Mesenchymal stem cell (in vitro differentiated cells and primary cell): ENCODE measurements around the gene RNF114.

ENCODE experiments used
- DNase-seq: peaks from one replicate; pipeline ENCODE4 v3.0.0-alpha.2; 2013
- H2AFZ ChIP-seq: one replicate; pipeline ENCODE4 v1.6.1; 2013; ENCODE audit warnings: low read depth, mild to moderate bottlenecking, control low read depth, inconsistent platforms, low read length, moderate library complexity
- H2AK5ac ChIP-seq: 2 replicates; pipeline ENCODE4 v1.6.1; 2013; ENCODE audit warnings: low read length, moderate library complexity, mild to moderate bottlenecking, inconsistent platforms; ENCODE audit not compliant: severe bottlenecking
- H2BK120ac ChIP-seq: one replicate; pipeline ENCODE4 v1.6.1; 2013; ENCODE audit warnings: low read depth, mild to moderate bottlenecking, inconsistent platforms, low read length, moderate library complexity
- H2BK12ac ChIP-seq, 2 experiments: one replicate each; pipeline ENCODE4 v1.6.1; 2013; ENCODE audit warnings: inconsistent platforms in 2 of 2, low read length in 2 of 2, mild to moderate bottlenecking in 2 of 2, moderate library complexity in 2 of 2, control low read depth in 1 of 2
- H2BK15ac ChIP-seq: one replicate; pipeline ENCODE4 v1.6.1; 2013; ENCODE audit warnings: mild to moderate bottlenecking, low read depth, inconsistent platforms; ENCODE audit not compliant: poor library complexity, severe bottlenecking
- H2BK5ac ChIP-seq: 2 replicates; pipeline ENCODE4 v1.6.1; 2013; ENCODE audit warnings: low read depth, mild to moderate bottlenecking, low read length, control low read depth, inconsistent platforms; ENCODE audit not compliant: poor library complexity, severe bottlenecking
- H3K14ac ChIP-seq, 2 experiments: one replicate each; pipeline ENCODE4 v1.6.1; 2013; ENCODE audit warnings: inconsistent platforms in 2 of 2, low read length in 2 of 2, control low read depth in 1 of 2, mild to moderate bottlenecking in 1 of 2, moderate library complexity in 1 of 2
- H3K18ac ChIP-seq, 2 experiments: one replicate each; pipeline ENCODE4 v1.6.1; 2013; ENCODE audit warnings: inconsistent platforms in 2 of 2, low read length in 2 of 2, control low read depth in 1 of 2, low read depth in 1 of 2, mild to moderate bottlenecking in 1 of 2
- H3K23ac ChIP-seq, 2 experiments: one replicate each; pipeline ENCODE4 v1.6.1; 2013; ENCODE audit warnings: inconsistent platforms in 2 of 2, low read length in 2 of 2, mild to moderate bottlenecking in 2 of 2, moderate library complexity in 2 of 2, control low read depth in 1 of 2
- H3K27ac ChIP-seq: 2 replicates; pipeline ENCODE4 v1.5.1; 2013; ENCODE audit warnings: mild to moderate bottlenecking, moderate library complexity, low read length, control low read depth, inconsistent platforms; ENCODE audit not compliant: poor library complexity, severe bottlenecking
- H3K27me3 ChIP-seq, 2 experiments: 2 replicates each; pipeline versions ENCODE4 v1.6.1 to v1.7.0; 2013; ENCODE audit warnings: low read length in 2 of 2, mild to moderate bottlenecking in 2 of 2, moderate library complexity in 2 of 2, control low read depth in 1 of 2, inconsistent platforms in 1 of 2; ENCODE audit not compliant: control insufficient read depth in 1 of 2, insufficient read depth in 1 of 2
- H3K36me3 ChIP-seq, 2 experiments: 2 replicates each; pipeline versions ENCODE4 v1.6.1 to v1.7.0; 2013; ENCODE audit warnings: low read length in 2 of 2, control low read depth in 1 of 2, inconsistent platforms in 1 of 2, low read depth in 1 of 2, mild to moderate bottlenecking in 1 of 2; ENCODE audit not compliant: insufficient read depth in 2 of 2, control insufficient read depth in 1 of 2
- H3K4ac ChIP-seq, 2 experiments: one replicate each; pipeline ENCODE4 v1.6.1; 2013; ENCODE audit warnings: inconsistent platforms in 2 of 2, low read length in 2 of 2, mild to moderate bottlenecking in 2 of 2, moderate library complexity in 2 of 2, control low read depth in 1 of 2, low read depth in 1 of 2
- H3K4me1 ChIP-seq: 2 replicates; pipeline ENCODE4 v1.6.1; 2013; ENCODE audit warnings: low read depth, low read length, control low read depth; ENCODE audit not compliant: control insufficient read depth, insufficient read depth
- H3K4me2 ChIP-seq: 2 replicates; pipeline ENCODE4 v1.6.1; 2013; ENCODE audit warnings: low read length, mild to moderate bottlenecking, inconsistent platforms; ENCODE audit not compliant: poor library complexity, severe bottlenecking
- H3K4me3 ChIP-seq, 2 experiments: 2 replicates each; pipeline versions ENCODE4 v1.5.1 to v1.7.0; 2013; ENCODE audit warnings: low read length in 2 of 2, mild to moderate bottlenecking in 2 of 2, control low read depth in 1 of 2, low read depth in 1 of 2; ENCODE audit not compliant: insufficient read depth in 1 of 2
- H3K79me1 ChIP-seq: replicated peaks from 2 replicates; pipeline ENCODE4 v1.6.1; 2013; ENCODE audit warnings: mild to moderate bottlenecking, control low read depth, low read length, inconsistent platforms; ENCODE audit not compliant: poor library complexity, severe bottlenecking
- H3K9ac ChIP-seq: 2 replicates; pipeline ENCODE4 v1.7.0; 2013; ENCODE audit warnings: mild to moderate bottlenecking, low read length, moderate library complexity
- H3K9me3 ChIP-seq: 2 replicates; pipeline ENCODE4 v1.7.0; 2013; ENCODE audit warnings: mild to moderate bottlenecking, low read length; ENCODE audit not compliant: control insufficient read depth
- H4K8ac ChIP-seq: one replicate; pipeline ENCODE4 v1.6.1; 2013; ENCODE audit warnings: inconsistent platforms, mild to moderate bottlenecking, low read length, moderate library complexity
- H4K91ac ChIP-seq: one replicate; pipeline ENCODE4 v1.6.1; 2013; ENCODE audit warnings: mild to moderate bottlenecking, low read length, inconsistent platforms
- WGBS: methylation state at CpG from one replicate; pipeline ENCODE4 v1.1.7; 2013; ENCODE audit warnings: mixed read lengths; 5-methylcytosine and 5-hydroxymethylcytosine counted together

The RNF114 gene

DNA sequence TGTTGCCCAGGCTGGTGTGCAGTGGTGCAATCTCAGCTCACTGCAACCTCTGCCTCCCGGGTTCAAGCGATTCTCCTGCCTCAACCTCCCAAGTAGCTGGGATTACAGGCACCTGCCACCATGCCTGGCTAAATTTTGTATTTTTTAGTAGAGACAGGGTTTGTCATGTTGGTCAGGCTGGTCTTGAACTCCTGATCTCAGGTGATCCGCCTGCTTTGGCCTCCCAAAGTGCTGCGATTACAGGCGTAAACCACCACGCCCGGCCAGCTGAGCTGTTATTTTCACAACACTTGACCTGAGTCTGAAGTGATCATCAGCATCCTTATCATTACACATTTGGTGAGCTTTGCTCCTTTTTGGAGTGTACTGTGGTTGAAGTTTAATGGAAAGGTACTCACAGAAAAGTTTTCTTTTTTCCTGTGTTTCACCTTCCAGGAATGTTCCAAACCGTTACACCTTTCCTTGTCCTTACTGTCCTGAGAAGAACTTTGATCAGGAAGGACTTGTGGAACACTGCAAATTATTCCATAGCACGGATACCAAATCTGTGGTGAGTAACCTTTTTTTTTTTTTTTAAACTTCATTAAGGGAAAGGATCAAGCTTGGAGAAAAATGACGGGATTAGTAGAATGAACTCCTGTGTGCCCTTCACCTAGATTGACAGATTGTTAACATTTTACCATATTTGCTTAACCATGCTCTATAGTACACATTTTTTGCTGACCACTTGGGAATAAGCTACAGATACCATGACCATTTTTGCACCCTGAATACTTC lies 9.7 kb downstream of the RNF114 start:
- no peak overlapping the region for H3K27ac ChIP-seq
- no peak overlapping the region for H2AK5ac ChIP-seq
- no peak overlapping the region for H4K91ac ChIP-seq
- no peak overlapping the region for H3K4me3 ChIP-seq
- no peak overlapping the region for H2BK5ac ChIP-seq
- no peak overlapping the region for H2AFZ ChIP-seq
- H3K9ac ChIP-seq: no peak overlapping the region
- H3K4ac ChIP-seq: no peak overlapping the region
- peaks cover 11% of the 10 kb centered on the region for H3K79me1 ChIP-seq
- no peak overlapping the region for H3K23ac ChIP-seq
- no peak for DNase-seq
- no peak overlapping the region for H3K18ac ChIP-seq
- H4K8ac ChIP-seq: no peak overlapping the region
- H2BK12ac ChIP-seq: no peak overlapping the region
- H3K27me3 ChIP-seq: no peaks in the 10 kb centered on the region
- no peak overlapping the region for H3K4me2 ChIP-seq
- 100% methylated on average over 5 of the region's 10 CpGs for WGBS
- peaks cover 13% of the 10 kb centered on the region for H3K4me1 ChIP-seq
- no peak overlapping the region for H3K14ac ChIP-seq
- H2BK15ac ChIP-seq: no peak overlapping the region
- H3K9me3 ChIP-seq: no peaks in the 10 kb centered on the region
- H3K36me3 ChIP-seq: peaks cover 40 to 78% of the 10 kb centered on the region in 2 experiments
- H2BK120ac ChIP-seq: no peak overlapping the region

DNA sequence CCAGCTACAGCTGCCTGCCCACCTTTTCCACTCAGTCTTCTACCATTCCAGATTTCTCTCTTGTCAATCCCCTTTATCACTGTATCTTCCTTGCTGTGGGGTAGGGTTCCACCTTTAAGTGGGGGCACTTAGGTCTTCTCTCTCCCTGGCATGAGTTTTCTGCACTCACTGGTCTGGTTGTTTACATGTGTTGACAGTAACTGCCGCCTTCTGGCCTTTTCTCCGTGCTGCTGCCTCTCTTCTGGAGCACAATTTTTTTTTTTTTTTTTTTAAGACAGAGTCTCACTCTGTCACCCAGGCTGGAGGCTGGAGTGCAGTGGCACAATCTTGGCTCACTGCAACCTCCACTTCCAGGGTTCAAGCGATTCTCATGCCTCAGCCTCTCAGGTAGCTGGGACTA lies 12.0 kb downstream of the RNF114 start:
- Histone ChIP-seq H3K27me3 (no peaks in the 10 kb centered on the region), H3K36me3 (peaks cover 40 to 72% of the 10 kb centered on the region in 2 experiments), H3K4me2 (no peak overlapping the region), H3K18ac (no peak overlapping the region), H4K8ac (no peak overlapping the region), H3K4ac (no peak overlapping the region), H3K9ac (peak overlapping the region; percentile 79), H2BK15ac (no peak overlapping the region), H3K4me1 (peaks cover 10% of the 10 kb centered on the region), H4K91ac (no peak overlapping the region), H2AFZ (no peak overlapping the region), H3K23ac (no peak overlapping the region), H3K4me3 (no peak overlapping the region), H2AK5ac (peak overlapping the region; percentile 96), H3K14ac (no peak overlapping the region), H2BK5ac (no peak overlapping the region), H3K9me3 (no peaks in the 10 kb centered on the region), H2BK120ac (no peak overlapping the region), H3K79me1 (peaks cover 19% of the 10 kb centered on the region), H3K27ac (peak overlapping the region; percentile 93), H2BK12ac (no peak overlapping the region)
- peak; percentile 79 for DNase-seq
- 41% methylated on average over 3 of the region's 3 CpGs for WGBS

DNA sequence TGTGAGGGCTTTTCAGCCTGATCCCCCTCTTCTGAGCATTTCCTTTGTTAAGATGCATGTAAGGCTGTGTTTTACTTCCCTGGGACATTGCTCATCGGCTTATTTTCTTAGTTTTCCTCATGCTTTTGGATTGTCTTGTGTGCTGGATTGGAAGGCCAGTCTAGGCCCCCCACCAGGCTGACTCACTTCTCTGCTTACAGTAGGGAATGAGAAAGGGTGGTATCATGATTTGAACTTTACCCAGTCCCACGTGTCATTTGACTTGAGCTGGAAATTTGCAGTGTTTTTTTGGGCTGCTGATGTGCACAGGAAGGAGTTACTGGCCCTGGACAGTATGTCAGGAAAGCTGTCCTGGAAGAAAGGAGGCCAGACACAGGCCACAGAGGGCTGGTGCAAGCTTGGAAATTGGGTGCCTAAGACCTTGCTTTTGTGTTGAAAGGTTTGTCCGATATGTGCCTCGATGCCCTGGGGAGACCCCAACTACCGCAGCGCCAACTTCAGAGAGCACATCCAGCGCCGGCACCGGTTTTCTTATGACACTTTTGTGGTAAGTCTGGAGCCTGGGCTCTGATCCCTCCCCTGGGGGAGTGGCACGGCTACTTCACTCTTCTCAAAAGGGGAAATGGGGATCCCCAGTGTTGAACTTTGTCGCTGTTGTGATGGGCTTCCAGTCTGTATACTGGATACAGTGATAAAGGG lies 12.8 kb downstream of the RNF114 start:
- Histone ChIP-seq H3K23ac (no peak overlapping the region), H3K4me1 (peaks cover 10% of the 10 kb centered on the region)

DNA sequence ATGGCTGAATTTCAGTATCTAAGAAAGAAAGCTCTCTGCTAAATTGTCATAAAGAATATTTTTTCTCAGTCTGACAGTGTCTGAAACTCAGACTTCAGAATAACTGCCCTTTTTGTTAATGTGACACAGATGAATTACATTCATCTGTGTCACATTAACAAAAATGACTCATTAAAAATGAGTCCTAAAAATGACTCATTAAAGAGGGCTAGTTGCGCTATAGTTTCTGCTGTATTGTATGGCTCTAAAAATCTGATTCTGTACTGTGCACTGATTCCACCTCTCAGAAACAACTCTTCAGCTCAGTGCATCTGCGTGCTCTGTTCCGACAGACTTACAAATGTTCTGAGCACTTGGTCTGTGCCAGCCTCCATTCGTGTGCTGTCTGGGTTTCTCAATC lies 15.0 kb downstream of the RNF114 start:
- H3K36me3 ChIP-seq: peaks cover 57 to 76% of the 10 kb centered on the region in 2 experiments
- H2BK5ac ChIP-seq: no peak overlapping the region
- no peak overlapping the region for H3K4ac ChIP-seq
- peaks cover 25% of the 10 kb centered on the region for H3K79me1 ChIP-seq
- no peaks in the 10 kb centered on the region for H3K27me3 ChIP-seq
- H2AFZ ChIP-seq: no peak overlapping the region
- no peak overlapping the region for H3K4me3 ChIP-seq
- no peak overlapping the region for H3K18ac ChIP-seq
- no peak overlapping the region for H3K27ac ChIP-seq
- H2BK120ac ChIP-seq: no peak overlapping the region
- no peak overlapping the region for H2BK12ac ChIP-seq
- no peak overlapping the region for H4K91ac ChIP-seq
- peak overlapping the region; percentile 54 for H3K9ac ChIP-seq
- 70% methylated on average over 4 of the region's 4 CpGs for WGBS
- no peak overlapping the region for H2BK15ac ChIP-seq
- H4K8ac ChIP-seq: no peak overlapping the region
- no peak overlapping the region for H3K4me2 ChIP-seq
- no peak overlapping the region for H3K14ac ChIP-seq
- H3K23ac ChIP-seq: no peak overlapping the region
- DNase-seq: peak; percentile 44
- H3K9me3 ChIP-seq: no peaks in the 10 kb centered on the region
- H3K4me1 ChIP-seq: peaks cover 10% of the 10 kb centered on the region
- no peak overlapping the region for H2AK5ac ChIP-seq

More for the DNA sequence above, 12.8 kb downstream of the RNF114 start:
- no peak overlapping the region for H3K4ac ChIP-seq
- H3K27ac ChIP-seq: peak overlapping the region; percentile 93
- peak overlapping the region; percentile 79 for H3K9ac ChIP-seq
- H3K27me3 ChIP-seq: no peaks in the 10 kb centered on the region
- H3K4me2 ChIP-seq: no peak overlapping the region
- no peak overlapping the region for H2AFZ ChIP-seq
- H2BK120ac ChIP-seq: no peak overlapping the region
- no peak overlapping the region for H4K8ac ChIP-seq
- no peak overlapping the region for H3K14ac ChIP-seq
- no peak overlapping the region for H2BK15ac ChIP-seq
- 79% methylated on average over 11 of the region's 11 CpGs for WGBS
- H2BK12ac ChIP-seq: no peak overlapping the region
- peak overlapping the region; percentile 95 for H2AK5ac ChIP-seq
- peak overlapping the region; percentile 38 to 52 for H3K18ac ChIP-seq
- no peak overlapping the region for H4K91ac ChIP-seq
- peaks cover 23% of the 10 kb centered on the region for H3K79me1 ChIP-seq
- DNase-seq: peak; percentile 94
- H2BK5ac ChIP-seq: peak overlapping the region; percentile 34
- no peaks in the 10 kb centered on the region for H3K9me3 ChIP-seq
- H3K36me3 ChIP-seq: peaks cover 43 to 75% of the 10 kb centered on the region in 2 experiments
- peak overlapping the region in 1 of 2 experiments; percentile 1 for H3K4me3 ChIP-seq
